Ovary (tissue), 3 donors: Measurements from ENCODE around the gene PLPP1.

Source experiments
- CTCF ChIP-seq, 3 donors: fragments of 450-650 bp in 2 of 3; fragments of 200-600 bp in 1 of 3; IDR thresholded peaks; one replicate each; pipeline versions ENCODE4 v1.5.1 to v1.8.0; 2016 to 2022; ENCODE audit warnings: antibody characterized with exemption in 3 of 3, mild to moderate bottlenecking in 1 of 3
- EP300 ChIP-seq: sonication (generic); formaldehyde crosslinking; IDR thresholded peaks from one replicate; pipeline ENCODE4 v1.6.1; 2017; ENCODE audit warnings: antibody characterized with exemption
- POLR2A ChIP-seq: fragments of 450-650 bp; IDR thresholded peaks from one replicate; pipeline ENCODE4 v1.6.1; 2017; ENCODE audit warnings: antibody characterized with exemption, mild to moderate bottlenecking, moderate library complexity
- donor health status: DM: no; HTN: no; CAD: no.

GRCh38 chr5:55441954-55442353, 92.8 kb downstream of the PLPP1 start:
- TF ChIP-seq CTCF (IDR thresholded peaks at IDR 0.05): no peak
- TF ChIP-seq POLR2A: no peak
- no peak for TF ChIP-seq EP300
